ENCODE data around the gene C1orf105. TPM values are rescaled to one million over a fixed set of nuclear protein-coding genes. Genes with fewer than 3 reads are reported as not detected.
A peak's percentile ranks its signal among the peaks of the same experiment; 100 is the strongest.

The C1orf105 gene
- total RNA-seq, 3 donors from 2014 or later, result not detected

DNA sequence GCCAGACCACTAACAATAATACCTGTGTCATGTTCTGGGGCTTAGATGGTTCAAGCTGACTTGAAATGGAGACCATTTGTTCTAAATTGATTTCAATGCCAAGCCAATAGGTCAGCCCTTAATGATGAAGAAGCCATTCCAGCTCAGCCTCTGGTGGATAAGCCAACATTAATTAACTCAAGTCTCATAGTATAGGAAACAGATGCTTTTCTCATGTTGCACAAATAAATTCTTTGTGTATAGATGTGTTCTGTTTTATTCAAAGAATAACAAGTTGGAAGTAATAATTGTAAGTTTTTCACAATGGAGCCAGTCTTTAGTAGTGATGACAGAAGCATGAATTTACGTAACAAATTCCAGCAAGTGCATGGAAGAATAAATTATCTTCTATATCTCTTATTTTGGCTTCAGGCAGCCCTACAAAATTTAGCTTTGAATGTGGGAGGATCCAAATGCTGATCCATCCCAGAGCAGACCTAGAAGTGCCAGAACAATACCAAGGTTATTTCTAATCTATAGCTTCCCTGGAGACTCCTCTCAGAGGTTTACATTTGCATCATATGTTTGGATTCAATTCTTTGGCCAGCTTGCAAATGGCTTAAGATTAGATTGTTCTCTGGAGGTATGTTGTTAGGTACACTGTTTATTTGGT, 42.2 kb upstream of the C1orf105 start:
- DNase-seq (no peak), ATAC-seq (no peak)
- Histone ChIP-seq H3K36me3 (ENCODE audit: low read depth) (no peaks in the 10 kb centered on the region), H3K9me3 (no peaks in the 10 kb centered on the region), H3K4me3 (no peak overlapping the region), H3K4me1 (ENCODE audit: low read depth) (peaks cover 2% of the 10 kb centered on the region)
- intact Hi-C loops (cut with DNase I, micrococcal nuclease), result no loop called here
- TF ChIP-seq, protein P1, sequence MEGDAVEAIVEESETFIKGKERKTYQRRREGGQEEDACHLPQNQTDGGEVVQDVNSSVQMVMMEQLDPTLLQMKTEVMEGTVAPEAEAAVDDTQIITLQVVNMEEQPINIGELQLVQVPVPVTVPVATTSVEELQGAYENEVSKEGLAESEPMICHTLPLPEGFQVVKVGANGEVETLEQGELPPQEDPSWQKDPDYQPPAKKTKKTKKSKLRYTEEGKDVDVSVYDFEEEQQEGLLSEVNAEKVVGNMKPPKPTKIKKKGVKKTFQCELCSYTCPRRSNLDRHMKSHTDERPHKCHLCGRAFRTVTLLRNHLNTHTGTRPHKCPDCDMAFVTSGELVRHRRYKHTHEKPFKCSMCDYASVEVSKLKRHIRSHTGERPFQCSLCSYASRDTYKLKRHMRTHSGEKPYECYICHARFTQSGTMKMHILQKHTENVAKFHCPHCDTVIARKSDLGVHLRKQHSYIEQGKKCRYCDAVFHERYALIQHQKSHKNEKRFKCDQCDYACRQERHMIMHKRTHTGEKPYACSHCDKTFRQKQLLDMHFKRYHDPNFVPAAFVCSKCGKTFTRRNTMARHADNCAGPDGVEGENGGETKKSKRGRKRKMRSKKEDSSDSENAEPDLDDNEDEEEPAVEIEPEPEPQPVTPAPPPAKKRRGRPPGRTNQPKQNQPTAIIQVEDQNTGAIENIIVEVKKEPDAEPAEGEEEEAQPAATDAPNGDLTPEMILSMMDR (IDR thresholded peaks at IDR 0.05), result no peak

DNA sequence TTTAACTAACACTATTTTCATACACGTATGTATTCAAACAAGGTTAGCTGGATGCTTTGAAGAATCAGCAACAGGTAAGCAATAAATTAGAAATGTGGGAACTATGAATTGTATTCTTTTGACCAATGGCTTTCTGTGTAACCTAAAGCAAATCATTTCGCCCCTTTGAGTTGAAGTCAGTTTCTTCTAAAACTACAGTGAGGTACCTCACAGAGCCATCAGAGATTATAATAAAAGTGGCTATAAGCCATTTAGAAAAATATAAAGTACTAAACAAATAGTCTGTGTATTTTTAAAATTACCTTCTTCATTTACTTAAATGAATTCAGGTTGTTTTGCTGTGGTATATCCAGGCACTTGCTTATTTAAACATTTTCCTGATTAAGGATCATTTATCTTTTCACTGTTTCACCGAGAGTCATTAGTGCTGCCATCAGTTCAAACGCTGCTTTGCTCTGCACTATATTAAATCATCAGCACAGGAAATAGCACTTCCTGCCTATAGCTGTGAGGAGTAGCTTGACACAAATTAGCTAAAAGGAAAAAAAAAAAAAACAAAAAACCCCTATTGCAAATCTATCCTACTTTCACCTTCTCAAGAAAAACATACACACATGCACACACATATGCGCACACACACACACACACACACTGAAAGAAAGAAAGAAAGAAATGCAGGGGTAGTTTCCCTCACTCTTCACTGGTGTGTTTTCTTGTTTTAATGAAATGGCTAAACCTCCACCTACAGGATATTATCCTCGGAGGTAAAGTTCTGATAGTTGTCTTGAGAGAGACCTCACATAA, 39.8 kb upstream of the C1orf105 start:
- peak; percentile 77 for ATAC-seq
- H3K36me3 ChIP-seq (ENCODE audit: low read depth), result no peaks in the 10 kb centered on the region

DNA sequence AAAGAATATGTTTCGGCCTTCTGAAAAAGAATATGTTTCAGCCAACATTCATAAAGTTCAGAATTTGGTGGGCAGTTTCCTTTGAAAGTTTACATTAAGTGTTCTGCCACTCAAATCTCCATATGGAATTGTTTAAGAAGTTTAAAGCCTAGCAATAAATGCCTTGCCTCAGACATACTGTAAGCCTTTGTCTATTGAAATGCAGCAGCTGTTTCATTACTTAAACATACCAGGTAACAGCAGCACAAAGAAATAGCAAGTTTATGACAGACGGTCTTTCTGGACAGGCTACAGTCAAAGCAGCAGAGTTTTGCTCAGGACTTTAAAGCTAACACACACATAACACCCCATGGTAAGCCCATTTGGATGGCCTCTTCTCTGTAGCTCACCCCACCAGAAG, 38.5 kb upstream of the C1orf105 start:
- H3K4me1 ChIP-seq (ENCODE audit: low read depth), result peaks cover 2% of the 10 kb centered on the region
- TF ChIP-seq, protein P1 (IDR thresholded peaks at IDR 0.05), result no peak
- H3K4me3 ChIP-seq, result no peak overlapping the region
- no peaks in the 10 kb centered on the region for H3K36me3 ChIP-seq (ENCODE audit: low read depth)
- intact Hi-C loops (cut with DNase I, micrococcal nuclease), result no loop called here
- H3K9me3 ChIP-seq, result no peaks in the 10 kb centered on the region
- ATAC-seq (peak; percentile 82), DNase-seq (no peak)

More for the DNA sequence above, 39.8 kb upstream of the C1orf105 start:
- Histone ChIP-seq H3K4me1 (ENCODE audit: low read depth) (peaks cover 2% of the 10 kb centered on the region), H3K4me3 (no peak overlapping the region), H3K9me3 (no peaks in the 10 kb centered on the region)
- no peak for DNase-seq
- TF ChIP-seq, protein P1 (IDR thresholded peaks at IDR 0.05), result no peak
- intact Hi-C loops (cut with DNase I, micrococcal nuclease), result no loop called here

GRCh38 chr1:172382406-172382805, 38.1 kb upstream of the C1orf105 start:
- H3K4me3 ChIP-seq, result no peak overlapping the region
- no peak for DNase-seq
- H3K9me3 ChIP-seq, result no peaks in the 10 kb centered on the region
- no peak for ATAC-seq
- H3K4me1 ChIP-seq (ENCODE audit: low read depth), result peaks cover 2% of the 10 kb centered on the region
- H3K36me3 ChIP-seq (ENCODE audit: low read depth), result no peaks in the 10 kb centered on the region
- TF ChIP-seq, protein P1 (IDR thresholded peaks at IDR 0.05), result no peak
- intact Hi-C loops (cut with DNase I, micrococcal nuclease), result no loop called here

- DNase-seq (no peak), ATAC-seq (no peak)
- Histone ChIP-seq H3K9me3 (no peaks in the 10 kb centered on the region), H3K4me1 (ENCODE audit: low read depth) (peaks cover 2% of the 10 kb centered on the region), H3K36me3 (ENCODE audit: low read depth) (no peaks in the 10 kb centered on the region), H3K4me3 (no peak overlapping the region)
- TF ChIP-seq, protein P1 (IDR thresholded peaks at IDR 0.05), result no peak
- intact Hi-C loops (cut with DNase I, micrococcal nuclease), result no loop called here
Measured at GRCh38 chr1:172382990-172383389, 37.5 kb upstream of the C1orf105 start.
